Liver (tissue), 9 donors: Measurements from ENCODE around the gene PRAMEF5. TPM values are rescaled to one million over a fixed set of nuclear protein-coding genes. Genes with fewer than 3 reads are reported as not detected.
"Not testable (repeated sequence)": the region's sequence is repeated elsewhere in the genome, so short reads cannot be mapped to it uniquely, and the experiment has no call there.

Source experiments
- DNase-seq: peaks from one replicate; pipeline ENCODE4 v3.0.0-alpha.2; 2017; ENCODE audit warnings: low spot score
- H3K27ac ChIP-seq, 2 donors: one replicate each; pipeline ENCODE4 v1.7.0; 2013; ENCODE audit warnings: inconsistent platforms in 2 of 2, low read length in 2 of 2, control low read depth in 1 of 2, low read depth in 1 of 2, mild to moderate bottlenecking in 1 of 2
- H3K27me3 ChIP-seq, 4 donors: one replicate each; pipeline versions ENCODE4 v1.6.1 to v1.7.0; 2013; ENCODE audit warnings: low read length in 3 of 4, inconsistent platforms in 1 of 4, mild to moderate bottlenecking in 1 of 4, moderate library complexity in 1 of 4; ENCODE audit not compliant: control insufficient read depth in 4 of 4, insufficient read depth in 4 of 4
- H3K36me3 ChIP-seq, 4 donors: one replicate each; pipeline versions ENCODE4 v1.6.1 to v1.7.0; 2013; ENCODE audit warnings: low read length in 3 of 4, mild to moderate bottlenecking in 3 of 4, low read depth in 1 of 4, moderate library complexity in 1 of 4; ENCODE audit not compliant: control insufficient read depth in 4 of 4, insufficient read depth in 3 of 4
- H3K4me1 ChIP-seq, 4 donors: one replicate each; pipeline versions ENCODE4 v1.6.1 to v1.7.0; 2013; ENCODE audit warnings: low read length in 3 of 4, mild to moderate bottlenecking in 3 of 4, moderate library complexity in 1 of 4; ENCODE audit not compliant: control insufficient read depth in 4 of 4, insufficient read depth in 4 of 4
- H3K4me3 ChIP-seq, 3 donors: one replicate each; pipeline versions ENCODE4 v1.6.1 to v1.7.0; 2013; ENCODE audit warnings: low read length in 3 of 3, control low read depth in 1 of 3, low read depth in 1 of 3, mild to moderate bottlenecking in 1 of 3
- H3K9ac ChIP-seq, 2 donors: one replicate each; pipeline ENCODE4 v1.7.0; 2013; ENCODE audit warnings: low read length in 2 of 2, mild to moderate bottlenecking in 2 of 2, moderate library complexity in 2 of 2, control low read depth in 1 of 2, low read depth in 1 of 2
- H3K9me3 ChIP-seq, 4 donors: one replicate each; pipeline versions ENCODE4 v1.6.1 to v1.7.0; 2013; ENCODE audit warnings: low read length in 3 of 4; ENCODE audit not compliant: control insufficient read depth in 4 of 4
- EGR1 ChIP-seq, 2 donors: IDR thresholded peaks; 2 replicates each; pipeline ENCODE4 v1.6.1; 2016 to 2018; ENCODE audit warnings: antibody characterized with exemption in 2 of 2, low read depth in 2 of 2
- FOXA2 ChIP-seq: IDR thresholded peaks from 2 replicates; pipeline ENCODE4 v1.6.1; 2016; ENCODE audit warnings: antibody characterized with exemption
- NR2F2 ChIP-seq: IDR thresholded peaks from 2 replicates; pipeline ENCODE4 v1.6.1; 2016; ENCODE audit warnings: antibody characterized with exemption
- TAF1 ChIP-seq: conservative IDR thresholded peaks from 2 replicates; pipeline ENCODE4 v1.6.1; 2016; ENCODE audit warnings: antibody characterized with exemption, mild to moderate bottlenecking
- WGBS: extraction: QIAGEN DNeasy Blood & Tissue Kit; methylation state at CpG from one replicate; pipeline ENCODE4 v1.1.7; 2013; 5-methylcytosine and 5-hydroxymethylcytosine counted together
- polyA plus RNA-seq, 2 donors: library from polyadenylated mRNA; stranded (reverse) in 1 of 2; unstranded in 1 of 2; fragments of 200-250 nt in 1 of 2; fragments of >200 nt in 1 of 2; fragmentation: Nextera tagmentation in 1 of 2; extraction: Ambion mirVana in 1 of 2; gene quantifications; one replicate each; pipeline versions ENCODE4 v1.2.1 to v1.2.3, GENCODE V29; 2013 to 2015
- total RNA-seq, 2 donors: library from RNA; depleted of rRNA; stranded (reverse); fragments of >200 nt; gene quantifications; one replicate each; pipeline ENCODE4 v1.2.3, GENCODE V29; 2014
- donor health status: healthy.
- donor health status: healthy.
- donor health status: healthy.
- donor health status: healthy.
- donor health status: healthy.

Gene PRAMEF5
- total RNA-seq (not detected), polyA plus RNA-seq (not detected)

GRCh38 chr1:13253898-13254297 is at the start of gene PRAMEF5:
Gene PRAMEF5 (plus strand): TSS chr1:13254198. CDS start chr1:13259269, 5,071 bp downstream.
- H3K4me3 ChIP-seq, H3K9me3 ChIP-seq, H3K4me1 ChIP-seq, H3K9ac ChIP-seq, DNase-seq, H3K27ac ChIP-seq, H3K36me3 ChIP-seq, H3K27me3 ChIP-seq: not testable (repeated sequence)
- 94% methylated on average over 2 of the region's 5 CpGs for WGBS

- no CpG with 5 or more reads among the region's 9 CpGs for WGBS
- H3K4me1 ChIP-seq, H3K9ac ChIP-seq, DNase-seq, H3K27me3 ChIP-seq, H3K36me3 ChIP-seq, H3K4me3 ChIP-seq, H3K27ac ChIP-seq, H3K9me3 ChIP-seq: not testable (repeated sequence)
These were observed 45.3 kb upstream of the PRAMEF5 start for GRCh38 chr1:13208712-13209111.

- not testable (repeated sequence) for H3K4me1 ChIP-seq, H3K27ac ChIP-seq, H3K4me3 ChIP-seq, H3K9ac ChIP-seq, DNase-seq, H3K36me3 ChIP-seq, H3K9me3 ChIP-seq, H3K27me3 ChIP-seq
- no CpG with 5 or more reads among the region's 7 CpGs for WGBS
These were observed 37.4 kb upstream of the PRAMEF5 start for GRCh38 chr1:13216619-13217018.

GRCh38 chr1:13219203-13219602 is 34.8 kb upstream of the PRAMEF5 start:
- H3K9me3 ChIP-seq, H3K9ac ChIP-seq, H3K36me3 ChIP-seq, H3K27ac ChIP-seq, H3K4me1 ChIP-seq, H3K4me3 ChIP-seq, DNase-seq, H3K27me3 ChIP-seq: not testable (repeated sequence)
- no CpG with 5 or more reads among the region's 3 CpGs for WGBS

GRCh38 chr1:13222788-13223187 is 31.2 kb upstream of the PRAMEF5 start:
- H3K27ac ChIP-seq, H3K27me3 ChIP-seq, H3K36me3 ChIP-seq, H3K4me3 ChIP-seq, H3K9me3 ChIP-seq, DNase-seq, H3K9ac ChIP-seq, H3K4me1 ChIP-seq: not testable (repeated sequence)
- no CpG with 5 or more reads among the region's 4 CpGs for WGBS

GRCh38 chr1:13224480-13225060 is 29.4 kb upstream of the PRAMEF5 start:
- 78% methylated on average over 5 of the region's 5 CpGs for WGBS
- Histone ChIP-seq H3K4me1 (no peaks in the 10 kb centered on the region), H3K9me3 (no peaks in the 10 kb centered on the region), H3K27ac (no peak overlapping the region), H3K4me3 (no peak overlapping the region), H3K27me3 (no peaks in the 10 kb centered on the region), H3K36me3 (no peaks in the 10 kb centered on the region), H3K9ac (no peak overlapping the region)
- no peak for DNase-seq
- TF ChIP-seq EGR1 (IDR thresholded peaks at IDR 0.05; ENCODE audit: low read depth in 2 of 2) (no peak), NR2F2 (no peak), TAF1 (no peak), FOXA2 (no peak)

GRCh38 chr1:13225675-13226204 is 28.3 kb upstream of the PRAMEF5 start, which contains the start of gene PRAMEF18:
Gene PRAMEF18 (minus strand): TSS chr1:13226154. CDS start chr1:13226106, 48 bp downstream.
- H3K9me3 ChIP-seq, DNase-seq, H3K4me1 ChIP-seq, H3K9ac ChIP-seq, H3K27ac ChIP-seq, H3K36me3 ChIP-seq, H3K27me3 ChIP-seq, H3K4me3 ChIP-seq: not testable (repeated sequence)
- WGBS = 78% methylated on average over 9 of the region's 9 CpGs

GRCh38 chr1:13227271-13228055 is 26.5 kb upstream of the PRAMEF5 start:
- H3K27ac ChIP-seq, H3K4me1 ChIP-seq, H3K27me3 ChIP-seq, DNase-seq, H3K9ac ChIP-seq, H3K4me3 ChIP-seq, H3K36me3 ChIP-seq, H3K9me3 ChIP-seq: not testable (repeated sequence)
- 82% methylated on average over 8 of the region's 8 CpGs for WGBS
